Measurements from ENCODE around the gene CYB561D2.

CYB561D2 gene

GRCh38 chr3:50345008-50345407 is 5.7 kb upstream of the CYB561D2 start:
- peaks cover 49% of the 10 kb centered on the region for H3K4me1 Mint-ChIP-seq (ENCODE audit: low read depth)
- no peaks in the 10 kb centered on the region for H3K9me3 Mint-ChIP-seq
- H3K4me3 Mint-ChIP-seq: no peak overlapping the region
- no peak for DNase-seq
- H3K36me3 Mint-ChIP-seq (ENCODE audit: low read depth): peaks cover 42% of the 10 kb centered on the region
- no peaks in the 10 kb centered on the region for H3K27me3 Mint-ChIP-seq
- H3K27ac Mint-ChIP-seq: no peak overlapping the region

DNA sequence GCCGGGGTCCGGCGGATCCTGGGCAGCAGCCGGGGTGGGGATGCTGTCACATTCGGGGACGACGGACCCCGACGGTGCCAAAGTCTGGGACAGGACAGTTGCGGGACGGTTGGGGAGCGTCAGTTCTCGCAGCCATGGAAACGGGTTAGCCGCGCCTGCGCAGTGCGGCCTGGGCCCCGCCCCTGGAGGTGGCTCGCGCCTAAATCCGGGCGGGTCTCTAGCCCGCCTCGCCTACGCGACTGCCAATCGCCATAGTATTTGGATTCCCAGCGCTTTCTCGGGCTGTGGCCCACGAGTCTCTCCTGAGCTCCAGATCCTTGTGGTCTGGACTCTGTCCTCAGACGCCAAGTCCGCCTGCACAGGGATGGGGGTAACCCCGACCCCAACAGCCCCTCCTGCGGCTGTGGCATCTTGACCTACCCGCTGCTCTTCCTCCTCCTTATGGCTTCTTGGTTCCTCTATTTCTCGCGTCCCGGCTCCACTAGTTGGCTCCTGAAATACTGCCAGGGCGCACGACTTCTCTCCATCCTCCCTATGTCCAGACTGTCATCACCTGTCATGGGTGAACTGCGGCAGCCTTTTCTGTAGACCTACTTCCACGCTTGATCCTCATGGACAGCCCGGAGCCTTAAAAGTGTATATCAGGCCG is 5.0 kb upstream of the CYB561D2 start, which contains the start of gene ZMYND10:
Gene ZMYND10, minus strand, starts transcription at position 147 of the 649 bp plus-strand sequence. CDS start 153 bp downstream, outside the sequence.
- Mint-ChIP-seq H3K27me3 (no peaks in the 10 kb centered on the region), H3K4me3 (peak within 1 kb of the TSS; percentile 57), H3K4me1 (ENCODE audit: low read depth) (peaks cover 54% of the 10 kb centered on the region)

GRCh38 chr3:50347187-50347813 is 3.4 kb upstream of the CYB561D2 start:
- Mint-ChIP-seq H3K36me3 (ENCODE audit: low read depth) (peaks cover 58% of the 10 kb centered on the region), H3K9me3 (no peaks in the 10 kb centered on the region), H3K27ac (peak overlapping the region; percentile 82), H3K4me3 (no peak overlapping the region), H3K27me3 (no peaks in the 10 kb centered on the region), H3K4me1 (ENCODE audit: low read depth) (peaks cover 58% of the 10 kb centered on the region)
- peak; percentile 78 for DNase-seq

More for the DNA sequence above, 5.0 kb upstream of the CYB561D2 start, which contains the start of gene ZMYND10:
- Mint-ChIP-seq H3K36me3 (ENCODE audit: low read depth) (peaks cover 45% of the 10 kb centered on the region), H3K27ac (peak within 1 kb of the TSS; percentile 35), H3K9me3 (no peaks in the 10 kb centered on the region)
- DNase-seq: peak; percentile 82

GRCh38 chr3:50350213-50350526 is 492 bp upstream of the CYB561D2 start:
- Mint-ChIP-seq H3K4me1 (ENCODE audit: low read depth) (peaks cover 70% of the 10 kb centered on the region), H3K9me3 (no peaks in the 10 kb centered on the region)

GRCh38 chr3:50351323-50351697 is 648 bp downstream of the CYB561D2 start:
- no peaks in the 10 kb centered on the region for H3K27me3 Mint-ChIP-seq
- no peaks in the 10 kb centered on the region for H3K9me3 Mint-ChIP-seq

More at GRCh38 chr3:50350213-50350526, 492 bp upstream of the CYB561D2 start:
- Mint-ChIP-seq H3K4me3 (peak overlapping the region; percentile 98), H3K27me3 (no peaks in the 10 kb centered on the region), H3K27ac (peak overlapping the region; percentile 100), H3K36me3 (ENCODE audit: low read depth) (peaks cover 87% of the 10 kb centered on the region)
- DNase-seq: no peak

GRCh38 chr3:50352781-50353180 is 2.1 kb downstream of the CYB561D2 start:
- H3K27ac Mint-ChIP-seq: peak overlapping the region; percentile 51
- no peaks in the 10 kb centered on the region for H3K9me3 Mint-ChIP-seq
- no peaks in the 10 kb centered on the region for H3K27me3 Mint-ChIP-seq
- no peak overlapping the region for H3K4me3 Mint-ChIP-seq
- H3K4me1 Mint-ChIP-seq (ENCODE audit: low read depth): peaks cover 78% of the 10 kb centered on the region
- no peak for DNase-seq
- H3K36me3 Mint-ChIP-seq (ENCODE audit: low read depth): peaks cover 96% of the 10 kb centered on the region

More at GRCh38 chr3:50351323-50351697, 648 bp downstream of the CYB561D2 start:
- H3K4me3 Mint-ChIP-seq: peak overlapping the region; percentile 98
- no peak for DNase-seq
- H3K27ac Mint-ChIP-seq: peak overlapping the region; percentile 100
- H3K4me1 Mint-ChIP-seq (ENCODE audit: low read depth): peaks cover 73% of the 10 kb centered on the region
- H3K36me3 Mint-ChIP-seq (ENCODE audit: low read depth): peaks cover 92% of the 10 kb centered on the region

GRCh38 chr3:50353245-50354004 is 2.8 kb downstream of the CYB561D2 start:
- no peak for DNase-seq
- no peak overlapping the region for H3K4me3 Mint-ChIP-seq
- peaks cover 80% of the 10 kb centered on the region for H3K4me1 Mint-ChIP-seq (ENCODE audit: low read depth)
- H3K27ac Mint-ChIP-seq: peak overlapping the region; percentile 51
- H3K36me3 Mint-ChIP-seq (ENCODE audit: low read depth): peaks cover 96% of the 10 kb centered on the region
- H3K27me3 Mint-ChIP-seq: no peaks in the 10 kb centered on the region
- no peaks in the 10 kb centered on the region for H3K9me3 Mint-ChIP-seq

- Mint-ChIP-seq H3K27ac (peak overlapping the region; percentile 30), H3K4me1 (ENCODE audit: low read depth) (peaks cover 73% of the 10 kb centered on the region), H3K9me3 (no peaks in the 10 kb centered on the region), H3K36me3 (ENCODE audit: low read depth) (peaks cover 93% of the 10 kb centered on the region), H3K4me3 (no peak overlapping the region), H3K27me3 (no peaks in the 10 kb centered on the region)
- no peak for DNase-seq
Observed at GRCh38 chr3:50354186-50354764, 3.6 kb downstream of the CYB561D2 start.

DNA sequence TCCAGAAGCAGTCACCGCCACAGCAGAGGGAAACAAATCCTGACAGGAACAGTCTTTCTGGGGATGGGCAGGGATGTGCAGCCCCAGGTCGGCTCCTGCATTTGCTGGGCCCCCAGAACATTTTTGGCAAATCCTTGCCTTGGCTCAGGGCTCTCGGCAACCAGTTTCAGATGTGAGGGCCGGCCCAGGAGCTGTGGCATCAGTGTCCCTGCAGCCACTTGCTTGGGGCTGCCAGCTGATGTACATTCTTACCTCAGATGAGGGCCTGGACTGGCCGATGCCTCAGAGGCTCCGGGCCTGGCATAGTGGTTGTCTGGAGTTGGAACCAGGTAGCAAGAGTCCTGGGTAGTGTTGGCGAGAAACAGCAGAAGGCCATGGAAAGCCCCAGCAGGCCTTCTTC is 4.2 kb downstream of the CYB561D2 start:
- Mint-ChIP-seq H3K4me3 (no peak overlapping the region), H3K9me3 (no peaks in the 10 kb centered on the region), H3K27me3 (no peaks in the 10 kb centered on the region), H3K36me3 (ENCODE audit: low read depth) (peaks cover 88% of the 10 kb centered on the region), H3K27ac (peak overlapping the region; percentile 95), H3K4me1 (ENCODE audit: low read depth) (peaks cover 71% of the 10 kb centered on the region)
- no peak for DNase-seq

DNA sequence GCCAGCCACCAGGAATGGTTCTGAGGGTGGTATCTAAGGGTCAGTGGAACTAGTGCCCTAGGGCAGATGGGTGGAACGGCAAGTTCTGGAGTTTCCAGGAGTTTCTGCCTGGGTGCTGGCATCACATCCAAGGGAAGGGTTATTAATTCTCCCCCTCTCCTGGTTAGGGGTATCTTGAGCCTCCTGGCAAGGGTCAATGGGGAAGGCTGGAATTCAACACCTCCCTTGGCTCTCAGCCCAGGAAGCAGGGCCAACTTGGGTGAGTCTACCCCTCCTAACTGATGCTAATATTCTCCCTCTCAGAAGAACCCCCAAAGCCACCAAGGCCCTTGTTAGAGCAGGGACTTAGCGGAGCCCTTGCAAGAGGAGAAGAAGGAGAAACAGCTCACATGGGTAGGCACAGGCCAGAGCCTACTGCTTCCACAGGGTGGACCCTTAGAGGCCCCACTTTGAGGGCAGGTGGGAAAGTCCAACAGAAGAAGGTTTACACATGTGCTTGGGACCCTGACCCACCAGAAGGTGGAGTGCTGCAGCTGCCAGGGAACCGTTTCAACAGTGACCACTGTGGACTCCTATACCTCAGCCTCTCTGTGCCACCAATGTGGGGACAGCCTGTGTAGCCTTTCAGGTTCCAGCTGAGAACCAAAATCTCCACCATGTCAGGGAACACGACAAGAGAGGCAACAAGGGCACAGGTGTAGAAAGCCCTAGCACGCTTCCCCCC is 5.3 kb downstream of the CYB561D2 start:
- no peak for DNase-seq
- Mint-ChIP-seq H3K4me1 (ENCODE audit: low read depth) (peaks cover 67% of the 10 kb centered on the region), H3K36me3 (ENCODE audit: low read depth) (peaks cover 78% of the 10 kb centered on the region), H3K27ac (peak overlapping the region; percentile 95), H3K9me3 (no peaks in the 10 kb centered on the region), H3K4me3 (peak overlapping the region; percentile 96), H3K27me3 (no peaks in the 10 kb centered on the region)

GRCh38 chr3:50356553-50356952 is 5.9 kb downstream of the CYB561D2 start:
- no peak for DNase-seq
- Mint-ChIP-seq H3K27me3 (no peaks in the 10 kb centered on the region), H3K36me3 (ENCODE audit: low read depth) (peaks cover 72% of the 10 kb centered on the region), H3K27ac (peak overlapping the region; percentile 95), H3K9me3 (no peaks in the 10 kb centered on the region), H3K4me3 (peak overlapping the region; percentile 96), H3K4me1 (ENCODE audit: low read depth) (peaks cover 61% of the 10 kb centered on the region)

DNA sequence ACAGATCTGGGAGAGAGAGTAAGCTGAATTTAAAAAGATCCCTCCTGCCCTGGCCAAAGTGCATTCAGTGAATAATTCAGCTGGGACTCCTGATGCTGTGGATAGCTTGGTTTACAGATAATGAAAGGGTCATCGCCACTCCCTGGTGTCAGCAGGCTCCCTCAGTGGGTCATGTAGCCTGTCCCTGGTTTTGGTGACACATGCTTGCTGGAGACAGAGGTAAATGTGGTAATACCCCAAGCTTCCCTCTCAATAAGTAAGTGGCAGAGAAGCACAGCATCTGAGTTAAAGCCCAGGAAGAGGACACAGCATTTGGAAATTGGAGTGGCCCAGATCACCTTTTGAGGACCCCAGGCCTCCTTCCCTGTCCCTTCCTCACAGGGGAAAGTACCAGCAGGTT is 6.8 kb downstream of the CYB561D2 start:
- peaks cover 55% of the 10 kb centered on the region for H3K4me1 Mint-ChIP-seq (ENCODE audit: low read depth)
- peak overlapping the region; percentile 96 for H3K4me3 Mint-ChIP-seq
- peaks cover 64% of the 10 kb centered on the region for H3K36me3 Mint-ChIP-seq (ENCODE audit: low read depth)
- no peaks in the 10 kb centered on the region for H3K9me3 Mint-ChIP-seq
- DNase-seq: no peak
- no peaks in the 10 kb centered on the region for H3K27me3 Mint-ChIP-seq
- H3K27ac Mint-ChIP-seq: peak overlapping the region; percentile 95

GRCh38 chr3:50358355-50358910 is 7.8 kb downstream of the CYB561D2 start:
- Mint-ChIP-seq H3K4me1 (ENCODE audit: low read depth) (peaks cover 49% of the 10 kb centered on the region), H3K27ac (peak overlapping the region; percentile 95), H3K4me3 (peak overlapping the region; percentile 96), H3K36me3 (ENCODE audit: low read depth) (peaks cover 55% of the 10 kb centered on the region), H3K9me3 (no peaks in the 10 kb centered on the region), H3K27me3 (no peaks in the 10 kb centered on the region)
- DNase-seq: no peak

Measured in activated T-cell treated with anti-CD3 and anti-CD28 coated beads, Interleukin-2, amount 50 U/mL, for 24 hours (primary cell).